ENCODE data around the gene CEACAM18. TPM values are rescaled to one million over a fixed set of nuclear protein-coding genes. Genes with fewer than 3 reads are reported as not detected.
A peak's percentile ranks its signal among the peaks of the same experiment; 100 is the strongest.

The CEACAM18 gene
- not detected for total RNA-seq

DNA sequence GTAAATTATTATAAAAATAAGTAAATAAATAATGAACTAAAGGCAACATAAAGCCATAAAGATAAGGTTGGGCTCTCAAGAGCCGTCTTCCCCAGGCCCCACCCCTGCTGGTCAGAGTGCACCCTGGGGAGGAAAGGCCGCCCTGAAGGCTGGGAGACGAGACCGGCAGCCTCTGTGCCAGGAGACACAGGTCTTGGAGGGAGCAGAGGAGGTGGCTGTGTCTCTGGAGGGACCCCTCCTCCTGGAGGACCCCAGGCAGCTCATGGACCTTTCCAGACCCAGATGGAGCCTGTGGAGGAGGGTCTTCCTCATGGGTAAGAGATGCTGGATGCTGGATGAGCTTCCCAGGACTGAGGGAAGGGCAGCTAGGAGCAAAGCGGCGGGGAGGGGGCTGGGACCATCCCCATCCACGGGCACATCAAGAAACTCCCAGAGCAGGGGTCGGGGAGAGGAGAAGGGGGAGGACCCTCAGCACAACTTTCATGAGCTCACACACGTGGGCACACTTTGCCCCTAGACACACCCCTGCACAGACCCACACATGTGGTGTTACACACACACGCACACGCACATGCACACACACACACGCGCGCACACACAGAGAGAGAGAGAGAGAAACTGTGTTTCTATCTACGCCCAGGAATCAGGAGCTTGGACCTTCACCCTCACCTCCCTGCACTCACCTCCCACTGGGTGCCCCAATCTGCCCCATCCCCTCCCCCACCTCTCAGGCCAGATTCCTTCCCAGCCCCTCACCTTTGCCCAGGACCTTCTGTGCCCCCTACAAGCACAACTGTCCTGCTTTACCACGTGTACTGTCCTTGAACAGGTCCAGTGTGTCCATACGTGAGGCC is at the start of gene CEACAM18:
CEACAM18 (plus strand) TSS at position 159 of the 854 bp plus-strand sequence.
- no peaks in the 10 kb centered on the region for H3K36me3 ChIP-seq
- H3K4me3 ChIP-seq = no peak within 1 kb of the TSS
- peaks cover 0 to 58% (median 0%) of the 10 kb centered on the region in 4 donors for H3K27me3 ChIP-seq
- no peak for DNase-seq
- intact Hi-C loops (cut with DNase I) = no loop called here
- no peaks in the 10 kb centered on the region for H3K9me3 ChIP-seq
- no peaks in the 10 kb centered on the region for H3K4me1 ChIP-seq
- no peak for TF ChIP-seq POLR2A (IDR thresholded peaks at IDR 0.05)
- TF ChIP-seq, protein P1, sequence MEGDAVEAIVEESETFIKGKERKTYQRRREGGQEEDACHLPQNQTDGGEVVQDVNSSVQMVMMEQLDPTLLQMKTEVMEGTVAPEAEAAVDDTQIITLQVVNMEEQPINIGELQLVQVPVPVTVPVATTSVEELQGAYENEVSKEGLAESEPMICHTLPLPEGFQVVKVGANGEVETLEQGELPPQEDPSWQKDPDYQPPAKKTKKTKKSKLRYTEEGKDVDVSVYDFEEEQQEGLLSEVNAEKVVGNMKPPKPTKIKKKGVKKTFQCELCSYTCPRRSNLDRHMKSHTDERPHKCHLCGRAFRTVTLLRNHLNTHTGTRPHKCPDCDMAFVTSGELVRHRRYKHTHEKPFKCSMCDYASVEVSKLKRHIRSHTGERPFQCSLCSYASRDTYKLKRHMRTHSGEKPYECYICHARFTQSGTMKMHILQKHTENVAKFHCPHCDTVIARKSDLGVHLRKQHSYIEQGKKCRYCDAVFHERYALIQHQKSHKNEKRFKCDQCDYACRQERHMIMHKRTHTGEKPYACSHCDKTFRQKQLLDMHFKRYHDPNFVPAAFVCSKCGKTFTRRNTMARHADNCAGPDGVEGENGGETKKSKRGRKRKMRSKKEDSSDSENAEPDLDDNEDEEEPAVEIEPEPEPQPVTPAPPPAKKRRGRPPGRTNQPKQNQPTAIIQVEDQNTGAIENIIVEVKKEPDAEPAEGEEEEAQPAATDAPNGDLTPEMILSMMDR (IDR thresholded peaks at IDR 0.05) = no peak
- 61 to 66% methylated on average over 11 to 13 of the region's 17 CpGs for WGBS, 2 donors
- no peak within 1 kb of the TSS for H3K27ac ChIP-seq

DNA sequence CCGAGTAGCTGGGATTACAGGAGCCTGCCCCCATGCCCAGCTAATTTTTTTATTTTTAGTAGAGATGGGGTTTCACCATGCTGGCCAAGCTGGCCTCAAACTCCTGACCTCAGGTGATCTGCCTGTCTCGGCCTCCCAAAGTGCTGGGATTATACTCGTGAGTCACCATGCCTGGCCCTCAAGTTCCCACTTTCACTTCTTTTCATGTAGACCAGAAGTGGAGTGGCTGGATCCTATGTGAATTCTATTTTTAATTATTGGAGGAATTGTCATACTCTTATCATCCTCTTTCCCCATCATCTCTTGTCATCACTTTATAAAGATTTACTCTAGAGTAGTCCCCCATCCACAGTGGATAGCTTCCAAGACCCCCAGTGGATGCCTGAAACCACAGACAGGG is 48.1 kb upstream of the CEACAM18 start:
- intact Hi-C loops (cut with DNase I) = loop anchor here (10.0 kb wide), 1 partner anchor 95 kb away; no protein-coding TSS in a partner anchor
- DNase-seq = no peak
- H3K27me3 ChIP-seq = peaks cover 0 to 14% (median 0%) of the 10 kb centered on the region in 4 donors
- no peaks in the 10 kb centered on the region for H3K4me1 ChIP-seq
- TF ChIP-seq POLR2A (IDR thresholded peaks at IDR 0.05) = no peak
- TF ChIP-seq, protein P1 (IDR thresholded peaks at IDR 0.05) = no peak
- H3K27ac ChIP-seq = no peak overlapping the region
- H3K4me3 ChIP-seq = no peak overlapping the region
- H3K9me3 ChIP-seq = no peaks in the 10 kb centered on the region
- H3K36me3 ChIP-seq = no peaks in the 10 kb centered on the region
- WGBS, 2 donors = 19 to 40% methylated on average over 3 of the region's 3 CpGs

DNA sequence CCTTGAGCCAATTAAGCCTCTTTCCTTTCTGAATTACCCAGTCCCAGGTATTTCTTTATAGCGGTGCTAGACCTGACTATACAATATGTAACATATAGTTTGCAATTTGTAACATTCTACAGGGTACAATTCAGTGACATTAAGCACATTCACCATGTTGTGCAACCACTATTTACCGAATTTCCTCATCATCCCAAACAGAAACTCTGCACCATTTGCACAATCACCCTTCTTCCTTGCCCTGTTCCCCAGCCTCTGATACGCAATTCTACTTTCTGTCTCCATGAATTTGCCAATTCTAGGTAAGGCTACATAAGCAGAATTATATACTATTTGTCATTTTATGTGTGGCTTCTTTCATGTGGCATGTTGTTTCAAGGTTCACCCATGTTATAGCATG is 47.2 kb upstream of the CEACAM18 start:
- no peaks in the 10 kb centered on the region for H3K9me3 ChIP-seq
- WGBS, 2 donors = 47 to 52% methylated on average over 3 of the region's 3 CpGs
- TF ChIP-seq, protein P1 (IDR thresholded peaks at IDR 0.05) = no peak
- no peak for TF ChIP-seq POLR2A (IDR thresholded peaks at IDR 0.05)
- H3K27me3 ChIP-seq = peaks cover 0 to 16% (median 0%) of the 10 kb centered on the region in 4 donors
- intact Hi-C loops (cut with DNase I) = loop anchor here (10.0 kb wide), 1 partner anchor 96 kb away; no protein-coding TSS in a partner anchor
- no peak for DNase-seq
- H3K4me1 ChIP-seq = no peaks in the 10 kb centered on the region
- no peaks in the 10 kb centered on the region for H3K36me3 ChIP-seq
- H3K27ac ChIP-seq = peak overlapping the region in 1 of 4 donors; percentile 39
- H3K4me3 ChIP-seq = no peak overlapping the region

DNA sequence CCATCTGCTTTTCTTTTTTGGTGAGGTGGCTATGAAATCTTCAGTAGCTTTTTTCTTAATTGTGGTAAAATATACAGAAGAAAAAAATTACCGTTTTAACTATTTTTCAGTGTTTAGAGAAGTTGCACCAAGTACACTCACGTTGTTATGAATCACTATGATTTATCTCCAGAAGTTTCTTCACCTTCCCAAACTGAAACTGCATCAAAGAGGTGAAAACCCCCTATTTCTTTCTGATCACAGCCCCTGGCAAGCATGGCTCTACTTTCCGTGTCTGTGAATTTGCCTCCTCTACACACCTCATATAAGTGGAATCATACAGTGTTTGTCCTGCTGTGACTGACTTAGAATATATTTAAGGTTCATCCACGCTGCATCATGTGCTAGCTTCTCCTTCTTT is 45.3 kb upstream of the CEACAM18 start:
- intact Hi-C loops (cut with DNase I) = loop anchor here (10.0 kb wide), 1 partner anchor 98 kb away; no protein-coding TSS in a partner anchor
- no peak overlapping the region for H3K4me3 ChIP-seq
- no peak overlapping the region for H3K27ac ChIP-seq
- WGBS, 2 donors = 43 to 55% methylated on average over 4 of the region's 4 CpGs
- TF ChIP-seq POLR2A (IDR thresholded peaks at IDR 0.05) = no peak
- TF ChIP-seq, protein P1 (IDR thresholded peaks at IDR 0.05) = no peak
- no peaks in the 10 kb centered on the region for H3K4me1 ChIP-seq
- peaks cover 0 to 28% (median 0%) of the 10 kb centered on the region in 4 donors for H3K27me3 ChIP-seq
- no peaks in the 10 kb centered on the region for H3K36me3 ChIP-seq
- no peak for DNase-seq
- H3K9me3 ChIP-seq = no peaks in the 10 kb centered on the region

DNA sequence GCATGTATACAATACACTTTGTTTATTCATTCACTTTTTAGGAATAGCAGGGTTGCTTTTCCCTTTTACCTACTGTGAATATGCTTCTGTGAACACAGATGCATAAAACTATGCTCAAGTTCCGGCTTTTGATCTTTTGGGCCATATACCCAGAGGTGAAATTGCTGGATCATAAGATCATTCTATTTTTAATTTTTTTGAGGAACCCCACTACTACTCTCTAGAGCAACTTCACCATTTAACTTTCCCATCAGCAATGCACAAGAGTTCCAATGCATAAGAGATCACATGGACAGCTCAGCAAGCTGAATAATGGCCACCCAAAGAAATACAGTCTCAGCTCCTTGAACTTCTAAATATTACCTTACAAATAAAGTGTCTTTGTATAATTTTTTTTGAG is 43.9 kb upstream of the CEACAM18 start:
- no peak for DNase-seq

More for the DNA sequence above, 43.9 kb upstream of the CEACAM18 start:
- Histone ChIP-seq H3K27ac (no peak overlapping the region), H3K9me3 (no peaks in the 10 kb centered on the region), H3K36me3 (no peaks in the 10 kb centered on the region), H3K4me3 (no peak overlapping the region), H3K27me3 (peaks cover 0 to 40% (median 0%) of the 10 kb centered on the region in 4 donors), H3K4me1 (no peaks in the 10 kb centered on the region)
- TF ChIP-seq, protein P1 (IDR thresholded peaks at IDR 0.05) = no peak
- TF ChIP-seq POLR2A (IDR thresholded peaks at IDR 0.05) = no peak
- intact Hi-C loops (cut with DNase I) = loop anchor here (10.0 kb wide), 1 partner anchor 100 kb away; no protein-coding TSS in a partner anchor
- WGBS, 2 donors = 60 to 64% methylated on average over 1 of the region's 1 CpG
